Stimulated activated CD8-positive, alpha-beta memory T cell treated with anti-CD3 and anti-CD28 coated beads, Interleukin-7, amount 100 ng/mL, for 1 hour (primary cell): Measurements from ENCODE around the gene POU2F3.

Source experiments
- DNase-seq, 2 donors: peaks; one replicate each; pipeline ENCODE4 v3.0.0-alpha.2; 2020; ENCODE audit warnings: low read depth in 2 of 2

POU2F3 gene

GRCh38 chr11:120226714-120227113, 13.2 kb upstream of the POU2F3 start:
- DNase-seq, result no peak

- no peak for DNase-seq
Measured at GRCh38 chr11:120227228-120227852, 12.6 kb upstream of the POU2F3 start.

DNA sequence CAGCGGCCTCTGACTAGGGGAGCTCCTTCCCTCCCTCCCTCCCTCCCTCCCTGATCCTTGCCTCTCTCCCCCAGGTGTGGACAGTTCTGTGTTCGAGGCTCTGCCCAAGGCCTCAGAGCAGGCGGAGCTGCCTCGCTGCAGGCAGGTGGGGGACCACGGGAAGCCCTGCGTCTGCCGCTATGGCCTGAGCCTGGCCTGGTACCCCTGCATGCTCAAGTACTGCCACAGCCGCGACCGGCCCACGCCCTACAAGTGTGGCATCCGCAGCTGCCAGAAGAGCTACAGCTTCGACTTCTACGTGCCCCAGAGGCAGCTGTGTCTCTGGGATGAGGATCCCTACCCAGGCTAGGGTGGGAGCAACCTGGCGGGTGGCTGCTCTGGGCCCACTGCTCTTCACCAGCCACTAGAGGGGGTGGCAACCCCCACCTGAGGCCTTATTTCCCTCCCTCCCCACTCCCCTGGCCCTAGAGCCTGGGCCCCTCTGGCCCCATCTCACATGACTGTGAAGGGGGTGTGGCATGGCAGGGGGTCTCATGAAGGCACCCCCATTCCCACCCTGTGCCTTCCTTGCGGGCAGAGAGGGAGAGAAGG, 11.1 kb upstream of the POU2F3 start:
- no peak for DNase-seq

- no peak for DNase-seq
Measured at GRCh38 chr11:120229451-120230424, 10.2 kb upstream of the POU2F3 start.

DNA sequence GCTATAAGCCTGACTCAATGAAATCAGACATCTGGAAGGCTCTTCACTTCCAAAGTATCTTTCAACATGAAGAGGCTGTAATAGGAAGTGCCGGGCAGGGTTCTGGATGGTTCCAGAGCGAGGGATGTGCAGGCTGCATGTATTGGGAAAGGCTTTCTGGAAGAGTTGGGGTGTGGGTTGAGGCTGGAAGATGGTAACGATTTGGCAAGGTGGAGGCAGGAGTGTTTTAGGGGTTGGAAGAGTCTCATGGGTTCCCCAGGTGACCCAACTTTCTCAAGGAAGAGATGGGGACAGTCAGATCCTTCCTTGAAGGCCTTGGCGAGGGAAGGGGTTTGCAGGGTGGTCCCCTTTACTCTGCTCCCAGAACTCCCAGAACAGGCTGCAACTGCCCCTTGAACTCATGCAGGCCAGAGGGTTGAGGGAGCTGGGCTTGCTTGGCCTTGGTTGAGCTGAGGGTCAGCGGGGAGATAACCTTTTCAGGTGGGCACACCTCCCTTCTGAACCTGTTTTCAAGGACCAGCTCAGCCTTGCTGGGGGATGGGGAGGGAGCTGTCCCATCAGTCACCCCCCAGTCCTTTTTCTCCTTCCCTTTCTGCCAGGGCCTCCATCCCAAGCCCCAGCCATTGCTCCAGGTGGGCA, 9.4 kb upstream of the POU2F3 start:
- no peak for DNase-seq

DNA sequence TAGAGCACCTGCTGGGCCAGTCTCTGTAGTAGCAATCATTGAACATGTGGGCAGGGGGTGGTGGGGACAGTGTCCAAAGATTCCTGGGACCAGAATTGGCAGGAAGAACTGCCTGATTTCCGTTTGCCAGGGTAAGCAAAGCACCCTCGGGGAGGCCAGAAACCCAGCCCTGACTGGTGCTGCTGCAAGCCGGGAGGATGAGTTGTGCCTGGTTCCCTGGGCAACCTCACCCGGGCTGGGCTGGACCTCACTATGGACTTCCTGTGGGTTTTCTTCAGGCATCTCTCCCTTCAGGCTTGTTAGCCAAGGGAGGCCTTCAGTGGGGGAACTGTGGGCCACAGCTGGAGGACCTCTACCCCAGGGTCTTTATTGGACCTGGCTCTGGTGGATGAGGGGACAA, 8.0 kb upstream of the POU2F3 start:
- DNase-seq, result no peak

DNA sequence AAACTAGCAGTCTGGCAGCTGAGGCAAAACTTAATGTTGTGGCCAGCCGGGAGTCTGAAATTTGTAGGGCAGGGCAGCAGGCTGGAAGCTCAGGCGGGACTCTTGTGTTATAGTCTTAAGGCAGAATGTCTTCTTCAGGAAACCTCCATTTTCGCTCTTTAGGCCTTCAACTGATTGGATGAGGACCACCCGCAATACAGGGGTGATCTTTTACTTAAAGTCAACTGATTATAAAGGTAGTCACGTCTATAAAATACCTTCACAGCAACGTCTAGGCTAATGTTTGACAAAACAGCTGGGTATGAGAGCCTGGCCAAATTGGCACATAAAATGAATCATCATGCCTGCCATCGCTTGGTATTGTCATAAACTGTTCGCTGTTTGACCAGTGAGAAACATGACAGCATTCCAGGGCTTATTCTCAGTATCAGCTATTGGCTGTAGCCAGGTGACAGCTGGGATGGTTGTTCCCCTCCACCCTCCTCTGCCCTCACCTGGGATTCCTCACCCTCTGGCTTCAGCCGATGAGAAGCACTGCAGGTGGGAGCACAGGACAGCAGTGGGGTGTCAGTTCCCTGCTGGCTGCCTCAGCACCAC, 6.6 kb upstream of the POU2F3 start:
- no peak for DNase-seq

DNA sequence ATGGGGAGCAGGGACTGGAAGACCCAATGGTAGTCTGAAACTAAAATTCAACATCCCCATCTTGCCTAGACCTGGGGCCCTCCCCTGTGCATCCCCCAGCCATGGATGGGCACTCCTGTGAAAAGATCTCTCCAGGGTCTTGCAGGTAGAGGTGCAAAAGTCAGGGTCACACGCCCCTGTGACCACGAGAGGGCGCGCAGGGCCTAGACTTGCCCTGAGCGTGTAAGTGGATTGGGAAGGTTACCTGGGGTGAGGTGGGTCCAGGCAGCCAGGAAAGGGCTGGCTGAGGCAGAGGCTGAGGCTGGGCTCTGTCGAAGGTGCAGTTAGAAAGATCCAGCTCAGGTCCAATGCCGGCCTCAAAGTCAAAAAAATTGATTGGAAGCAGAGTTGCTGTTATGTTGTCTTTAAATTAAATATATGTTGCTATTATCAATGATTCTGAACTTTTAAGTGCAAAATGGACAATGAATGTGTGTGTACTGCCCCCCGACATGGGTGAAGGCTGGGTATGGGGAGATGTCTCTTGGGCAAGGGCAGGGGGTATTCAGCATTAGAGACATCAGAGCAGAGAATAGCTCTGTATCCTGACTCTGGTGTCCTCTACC, 4.8 kb upstream of the POU2F3 start:
- peak; percentile 12 to 13 for DNase-seq

GRCh38 chr11:120236169-120237107, 3.5 kb upstream of the POU2F3 start:
- no peak for DNase-seq

- no peak for DNase-seq
Measured at GRCh38 chr11:120238968-120239620, 846 bp upstream of the POU2F3 start.

- no peak for DNase-seq
Measured at GRCh38 chr11:120240866-120241265, 926 bp downstream of the POU2F3 start.

DNA sequence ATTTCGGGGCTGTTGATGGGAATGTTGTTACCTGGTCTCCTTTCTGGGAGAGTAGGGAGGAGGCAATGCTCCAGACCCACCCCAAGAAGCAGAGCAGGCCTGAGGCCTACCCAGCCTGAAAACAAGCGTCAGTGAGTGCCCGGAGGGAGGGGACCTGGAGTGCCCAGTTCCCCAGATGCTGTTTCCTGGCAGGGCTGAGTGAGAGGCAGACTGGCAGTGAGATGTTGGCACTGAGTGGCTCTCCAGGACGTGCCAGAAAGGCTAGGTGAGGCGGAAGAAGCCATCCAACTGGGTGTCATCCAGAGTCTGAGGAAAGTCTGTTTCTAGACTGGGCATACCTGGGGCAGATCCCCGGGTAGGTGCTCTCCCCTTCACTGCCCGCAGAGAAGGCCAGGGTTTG, 1.3 kb downstream of the POU2F3 start:
- no peak for DNase-seq

GRCh38 chr11:120243221-120243620, 3.3 kb downstream of the POU2F3 start:
- no peak for DNase-seq

DNA sequence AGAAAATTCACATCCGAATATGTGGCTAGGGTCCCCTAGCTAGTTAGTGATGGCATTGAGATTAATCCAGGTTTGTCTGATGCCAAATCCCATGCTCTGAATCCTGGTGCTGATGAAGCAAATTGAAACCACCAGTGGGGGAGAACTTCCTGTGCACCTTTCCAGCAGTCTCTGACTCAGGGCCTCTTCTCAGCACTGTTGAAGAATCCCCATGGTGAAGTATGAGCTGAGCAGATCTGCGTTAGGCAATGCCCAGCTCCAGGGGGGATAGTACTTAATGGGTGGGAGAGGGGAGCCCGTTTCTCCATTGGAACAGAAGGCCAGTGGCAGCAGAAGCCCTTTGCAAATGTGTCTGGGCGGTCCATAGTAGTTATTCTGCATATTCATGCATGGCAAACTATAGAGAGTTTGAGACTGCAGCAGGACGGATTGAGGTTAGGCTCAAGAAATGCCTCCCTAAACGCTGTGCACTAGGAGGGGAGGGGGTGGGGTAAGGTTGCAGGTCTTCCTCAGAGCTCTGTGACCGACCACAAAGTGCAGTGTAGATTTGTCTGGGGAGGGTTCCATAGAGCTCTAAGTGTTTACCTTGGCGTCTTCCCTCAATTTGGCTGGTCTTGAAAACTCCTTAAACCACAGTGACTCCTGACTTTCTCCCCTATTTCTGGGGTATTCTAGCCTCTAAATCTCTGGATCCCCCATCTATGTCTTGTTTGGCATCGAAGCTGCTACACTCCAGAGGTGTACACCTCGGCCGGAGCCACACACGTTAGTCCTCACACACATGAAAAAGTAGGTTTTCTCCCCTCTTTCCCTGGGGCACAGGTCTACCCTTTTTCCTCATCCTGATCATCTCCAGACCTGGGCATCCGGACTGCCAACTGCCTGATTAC, 4.8 kb downstream of the POU2F3 start:
- no peak for DNase-seq

DNA sequence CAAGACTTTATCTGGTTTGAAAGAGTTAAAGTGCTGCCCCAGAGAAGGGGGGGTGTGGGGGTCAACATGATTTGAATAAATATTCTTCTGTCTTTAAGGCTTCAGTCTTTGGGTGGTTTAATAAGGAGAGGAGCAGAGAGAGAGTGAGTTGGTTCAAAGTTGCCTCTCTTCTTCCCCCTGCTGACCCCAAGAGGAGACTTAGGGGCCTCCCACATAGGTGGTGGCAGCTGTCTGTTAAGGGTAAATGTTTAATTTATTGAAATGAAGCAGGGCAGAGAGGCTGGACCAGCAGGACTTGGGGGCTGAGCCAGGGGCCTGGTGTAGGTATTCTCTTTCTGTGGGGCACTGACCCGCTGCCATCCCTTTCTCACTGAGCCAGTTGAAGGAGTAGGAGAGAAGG, 5.5 kb downstream of the POU2F3 start:
- DNase-seq, result no peak

GRCh38 chr11:120248551-120249278, 8.8 kb downstream of the POU2F3 start:
- DNase-seq, result no peak

DNA sequence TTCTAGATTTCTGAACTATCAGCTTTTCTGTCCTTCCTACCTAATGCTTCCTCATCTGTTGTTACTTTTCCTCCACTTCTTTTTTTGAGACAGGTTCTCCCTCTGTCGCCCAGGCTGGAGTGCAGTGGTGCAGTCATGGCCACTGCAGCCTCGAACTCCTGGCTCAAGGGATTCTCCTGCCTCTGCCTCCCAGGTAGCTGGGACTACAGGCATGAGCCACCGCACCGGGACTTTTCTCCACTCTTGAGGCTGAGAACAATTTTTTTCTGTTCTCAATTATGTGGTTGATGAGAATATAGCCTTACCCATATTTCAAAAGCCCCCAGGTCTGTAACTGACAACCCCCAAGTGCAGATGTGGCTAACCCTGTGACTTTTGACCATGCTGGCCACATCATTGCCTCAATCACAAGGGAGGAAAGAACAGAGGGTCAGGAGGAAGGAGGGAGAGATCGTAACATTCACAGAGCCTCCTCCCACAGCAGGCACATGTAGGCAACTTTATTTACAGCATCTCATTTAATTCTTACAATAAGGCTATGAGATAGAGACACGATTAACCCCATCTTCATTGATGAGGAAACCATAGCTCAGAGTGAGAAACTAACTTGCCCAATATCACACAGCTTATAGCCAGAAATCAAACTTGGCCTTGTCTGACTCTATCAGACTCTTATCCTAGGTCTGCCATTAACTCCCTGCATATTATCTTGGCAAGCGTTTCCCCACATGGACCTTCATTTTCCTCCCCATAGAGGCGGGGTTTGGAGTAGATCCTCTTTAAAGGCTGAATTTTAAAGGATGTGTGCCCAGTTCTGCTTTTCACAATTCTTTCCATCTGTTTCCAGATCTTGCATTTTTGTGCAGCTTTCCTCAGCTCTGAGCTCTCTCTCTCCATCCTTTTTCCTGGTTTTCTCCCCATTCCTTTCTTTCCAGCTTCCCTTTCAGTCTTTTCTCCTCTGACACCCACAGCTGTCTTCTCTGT, 9.6 kb downstream of the POU2F3 start:
- DNase-seq, result no peak
